Measurements from ENCODE around the gene EIF4B. TPM values are rescaled to one million over a fixed set of nuclear protein-coding genes. Genes with fewer than 3 reads are reported as not detected.
"Not testable (repeated sequence)": the region's sequence is repeated elsewhere in the genome, so short reads cannot be mapped to it uniquely, and the experiment has no call there.

Gene EIF4B
- total RNA-seq, 2 donors from 2014 or later = 272 to 383 TPM

DNA sequence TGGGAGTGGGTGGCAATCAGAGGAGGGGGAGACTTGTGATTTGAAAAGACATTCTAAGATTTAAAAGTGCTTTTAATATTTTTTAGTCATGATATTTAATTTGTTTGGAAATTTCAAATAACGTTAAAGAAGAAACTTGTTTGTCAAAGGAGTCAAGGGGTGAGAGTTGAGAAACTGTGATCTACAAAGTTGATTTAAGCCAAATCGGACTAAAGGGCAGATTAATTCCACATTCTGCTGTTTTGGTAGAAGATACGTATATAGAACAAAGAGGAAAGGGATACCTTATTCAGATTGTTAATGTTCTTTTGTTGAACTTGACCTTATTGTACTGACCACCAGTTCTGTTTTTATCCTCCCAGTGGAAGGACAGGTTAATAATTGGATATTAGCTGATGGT lies 6.7 kb downstream of the EIF4B start:
- Histone ChIP-seq H3K27ac (no peak overlapping the region), H3K9me3 (no peaks in the 10 kb centered on the region), H3K4me3 (no peak overlapping the region), H3K36me3 (peaks cover 23% of the 10 kb centered on the region), H3K4me1 (peaks cover 0 to 42% of the 10 kb centered on the region in 2 donors), H3K27me3 (no peaks in the 10 kb centered on the region)
- DNase-seq (ENCODE audit: low spot score) = no peak
- TF ChIP-seq, protein P1, sequence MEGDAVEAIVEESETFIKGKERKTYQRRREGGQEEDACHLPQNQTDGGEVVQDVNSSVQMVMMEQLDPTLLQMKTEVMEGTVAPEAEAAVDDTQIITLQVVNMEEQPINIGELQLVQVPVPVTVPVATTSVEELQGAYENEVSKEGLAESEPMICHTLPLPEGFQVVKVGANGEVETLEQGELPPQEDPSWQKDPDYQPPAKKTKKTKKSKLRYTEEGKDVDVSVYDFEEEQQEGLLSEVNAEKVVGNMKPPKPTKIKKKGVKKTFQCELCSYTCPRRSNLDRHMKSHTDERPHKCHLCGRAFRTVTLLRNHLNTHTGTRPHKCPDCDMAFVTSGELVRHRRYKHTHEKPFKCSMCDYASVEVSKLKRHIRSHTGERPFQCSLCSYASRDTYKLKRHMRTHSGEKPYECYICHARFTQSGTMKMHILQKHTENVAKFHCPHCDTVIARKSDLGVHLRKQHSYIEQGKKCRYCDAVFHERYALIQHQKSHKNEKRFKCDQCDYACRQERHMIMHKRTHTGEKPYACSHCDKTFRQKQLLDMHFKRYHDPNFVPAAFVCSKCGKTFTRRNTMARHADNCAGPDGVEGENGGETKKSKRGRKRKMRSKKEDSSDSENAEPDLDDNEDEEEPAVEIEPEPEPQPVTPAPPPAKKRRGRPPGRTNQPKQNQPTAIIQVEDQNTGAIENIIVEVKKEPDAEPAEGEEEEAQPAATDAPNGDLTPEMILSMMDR (IDR thresholded peaks at IDR 0.05) = no peak

DNA sequence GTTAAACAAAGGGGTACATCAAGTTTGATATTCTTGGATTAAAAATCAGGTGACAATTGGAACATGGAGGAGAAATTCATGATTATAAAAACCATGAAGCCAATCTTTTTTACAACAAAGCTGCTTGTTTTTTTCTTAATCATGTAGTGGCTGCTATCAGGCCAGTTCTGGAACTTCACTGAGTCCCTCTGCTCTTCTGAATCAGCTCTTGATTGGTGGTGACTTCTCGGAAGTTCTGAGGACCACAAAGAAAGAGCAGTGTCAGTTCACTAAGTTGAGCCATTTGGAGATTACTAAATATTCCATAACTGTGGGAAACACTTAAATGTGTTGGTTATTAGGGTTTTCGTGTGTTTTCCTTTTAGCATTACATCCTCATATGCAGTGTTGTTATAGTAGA lies 8.5 kb downstream of the EIF4B start:
- Histone ChIP-seq H3K9me3 (no peaks in the 10 kb centered on the region), H3K36me3 (peaks cover 38% of the 10 kb centered on the region), H3K27ac (no peak overlapping the region), H3K27me3 (no peaks in the 10 kb centered on the region), H3K4me3 (no peak overlapping the region), H3K4me1 (peaks cover 0 to 24% of the 10 kb centered on the region in 2 donors)
- DNase-seq (ENCODE audit: low spot score) = no peak
- TF ChIP-seq, protein P1 (IDR thresholded peaks at IDR 0.05) = no peak

DNA sequence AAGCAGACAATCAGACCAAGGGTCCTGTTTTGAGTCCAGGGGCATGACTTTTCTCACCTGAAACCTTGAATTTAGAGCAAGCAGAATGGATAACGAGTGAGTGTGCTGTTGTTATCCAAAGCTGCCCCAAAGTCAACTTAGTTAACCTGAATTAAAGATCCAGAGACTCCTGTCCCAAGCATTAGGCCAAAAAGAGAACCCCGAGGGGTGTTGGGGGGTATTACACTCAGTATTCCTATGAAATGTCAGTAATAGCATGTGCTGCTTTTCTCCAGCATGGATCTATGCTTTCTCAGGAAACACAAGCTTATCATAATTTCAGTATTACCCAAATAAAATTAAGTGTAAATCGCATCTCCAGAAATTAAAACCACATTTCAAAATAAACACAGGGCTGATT lies 19.0 kb downstream of the EIF4B start:
- Histone ChIP-seq H3K4me3 (no peak overlapping the region), H3K9me3 (no peaks in the 10 kb centered on the region), H3K36me3 (peaks cover 95% of the 10 kb centered on the region), H3K27ac (no peak overlapping the region), H3K27me3 (no peaks in the 10 kb centered on the region), H3K4me1 (no peaks in the 10 kb centered on the region)
- DNase-seq (ENCODE audit: low spot score) = no peak
- TF ChIP-seq, protein P1 (IDR thresholded peaks at IDR 0.05) = no peak

DNA sequence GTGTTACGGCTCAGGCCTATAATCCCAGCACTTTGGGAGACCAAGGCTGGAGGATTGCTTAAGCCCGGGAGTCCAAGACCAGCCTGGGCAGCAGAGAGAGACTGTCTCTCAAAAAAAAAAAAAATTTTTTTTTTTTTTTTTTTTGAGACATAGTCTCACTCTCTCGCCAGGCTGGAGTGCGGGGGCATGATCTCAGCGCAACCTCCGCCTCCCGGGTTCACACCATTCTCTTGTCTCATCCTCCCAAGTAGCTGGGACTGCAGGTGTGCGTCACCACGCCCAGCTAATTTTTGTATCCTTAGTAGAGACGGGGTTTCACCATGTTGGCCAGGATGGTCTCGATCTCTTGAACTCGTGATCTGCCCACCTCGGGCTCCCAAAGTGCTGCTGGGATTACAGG lies 20.8 kb downstream of the EIF4B start:
- H3K4me1 ChIP-seq; H3K27ac ChIP-seq; H3K27me3 ChIP-seq; H3K9me3 ChIP-seq; DNase-seq (ENCODE audit: low spot score); H3K4me3 ChIP-seq: not testable (repeated sequence)
- H3K36me3 ChIP-seq = peaks cover 95% of the 10 kb centered on the region

DNA sequence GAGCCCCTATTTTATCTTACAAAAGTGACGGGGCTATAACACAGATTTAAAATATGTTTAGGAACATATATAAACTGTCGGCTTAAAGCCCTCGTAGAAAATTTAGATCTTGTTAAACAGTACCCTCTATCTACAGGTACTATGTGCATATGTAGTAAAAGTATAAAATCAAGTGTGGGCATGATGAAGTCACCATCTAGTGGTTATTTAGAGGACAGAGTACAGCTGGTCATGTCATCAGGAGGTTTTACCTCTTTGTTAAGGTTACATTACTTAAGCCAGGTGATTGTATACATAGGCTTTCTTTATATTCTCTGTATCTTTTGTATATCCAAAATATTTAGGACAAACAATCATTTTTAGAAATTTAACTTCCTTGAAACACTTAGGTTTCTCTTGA lies 25.4 kb downstream of the EIF4B start:
- Histone ChIP-seq H3K4me3 (no peak overlapping the region), H3K4me1 (no peaks in the 10 kb centered on the region), H3K9me3 (no peaks in the 10 kb centered on the region), H3K27ac (no peak overlapping the region), H3K27me3 (no peaks in the 10 kb centered on the region), H3K36me3 (peaks cover 94% of the 10 kb centered on the region)
- TF ChIP-seq, protein P1 (IDR thresholded peaks at IDR 0.05) = no peak
- no peak for DNase-seq (ENCODE audit: low spot score)

DNA sequence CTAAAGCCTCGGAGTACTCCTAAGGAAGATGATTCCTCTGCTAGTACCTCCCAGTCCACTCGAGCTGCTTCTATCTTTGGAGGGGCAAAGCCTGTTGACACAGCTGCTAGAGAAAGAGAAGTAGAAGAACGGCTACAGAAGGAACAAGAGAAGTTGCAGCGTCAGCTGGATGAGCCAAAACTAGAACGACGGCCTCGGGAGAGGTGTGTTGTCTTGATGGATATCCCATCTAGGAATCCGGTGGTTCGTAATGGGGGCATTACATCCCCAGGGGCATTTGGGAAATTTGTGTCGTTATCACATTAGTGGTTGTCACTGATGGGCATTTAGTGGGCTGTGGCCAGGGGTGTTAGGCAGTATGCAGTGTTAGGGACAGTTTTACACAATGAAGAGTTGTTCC lies 27.6 kb downstream of the EIF4B start:
- not testable (repeated sequence) for H3K9me3 ChIP-seq; H3K27me3 ChIP-seq; DNase-seq (ENCODE audit: low spot score); H3K4me3 ChIP-seq; H3K27ac ChIP-seq; H3K4me1 ChIP-seq
- H3K36me3 ChIP-seq = peaks cover 94% of the 10 kb centered on the region

DNA sequence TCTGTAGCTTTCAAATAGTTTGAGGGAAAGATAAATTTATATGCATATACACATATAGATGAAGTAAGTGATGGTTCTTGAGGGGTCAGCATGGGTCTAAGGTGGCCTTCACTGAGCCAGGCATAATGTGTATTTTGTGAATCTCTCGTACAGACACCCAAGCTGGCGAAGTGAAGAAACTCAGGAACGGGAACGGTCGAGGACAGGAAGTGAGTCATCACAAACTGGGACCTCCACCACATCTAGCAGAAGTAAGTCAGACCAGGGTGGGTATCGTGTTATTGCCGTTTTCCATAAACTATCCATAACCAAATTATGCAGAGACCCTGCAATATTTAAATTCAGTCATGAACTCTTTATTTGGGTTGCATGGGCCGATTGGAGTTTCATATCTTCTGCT lies 28.2 kb downstream of the EIF4B start:
- Histone ChIP-seq H3K27ac (no peak overlapping the region), H3K36me3 (peaks cover 94% of the 10 kb centered on the region), H3K27me3 (no peaks in the 10 kb centered on the region), H3K4me1 (peaks cover 0 to 12% of the 10 kb centered on the region in 2 donors), H3K4me3 (no peak overlapping the region), H3K9me3 (no peaks in the 10 kb centered on the region)
- TF ChIP-seq, protein P1 (IDR thresholded peaks at IDR 0.05) = no peak
- no peak for DNase-seq (ENCODE audit: low spot score)
